IMR-90 (cell line): Measurements from ENCODE around the gene NARS2.

Experiments used
- BHLHE40 ChIP-seq: fragments of 150-350 bp; IDR thresholded peaks from 2 replicates; pipeline ENCODE4 v1.6.1; 2016; ENCODE audit warnings: mild to moderate bottlenecking, low read depth, low read length
- CTCF ChIP-seq: conservative IDR thresholded peaks from 2 replicates; pipeline ENCODE4 v1.5.1; 2012; ENCODE audit warnings: mild to moderate bottlenecking, low read depth, low read length, improper control_type of control experiment
- MAFK ChIP-seq: IDR thresholded peaks from 2 replicates; pipeline ENCODE4 v1.6.1; 2012; ENCODE audit warnings: low read depth, low read length, improper control_type of control experiment
- MXI1 ChIP-seq: IDR thresholded peaks from 2 replicates; pipeline ENCODE4 v1.6.1; 2012; ENCODE audit warnings: low read depth, mild to moderate bottlenecking, low read length, moderate library complexity, borderline replicate concordance
- POLR2A ChIP-seq: IDR thresholded peaks from 2 replicates; pipeline ENCODE4 v1.6.1; 2012; ENCODE audit warnings: mild to moderate bottlenecking, low read depth, low read length
- RAD21 ChIP-seq: IDR thresholded peaks from 2 replicates; pipeline ENCODE4 v1.6.1; 2012; ENCODE audit warnings: low read length, improper control_type of control experiment
- RCOR1 ChIP-seq: IDR thresholded peaks from 2 replicates; pipeline ENCODE4 v1.6.1; 2012; ENCODE audit warnings: mild to moderate bottlenecking, low read length, improper control_type of control experiment; ENCODE audit not compliant: insufficient replicate concordance
- SMC3 ChIP-seq: fragments of 150-350 bp; IDR thresholded peaks from 2 replicates; pipeline ENCODE4 v1.6.1; 2016; ENCODE audit warnings: low read depth, mild to moderate bottlenecking, antibody characterized with exemption, low read length, moderate library complexity
- TF ChIP-seq, protein P1 (sequence below): fragments of 150-350 bp; IDR thresholded peaks from 2 replicates; pipeline ENCODE4 v1.6.1; 2017; ENCODE audit warnings: mild to moderate bottlenecking, antibody characterized with exemption, low read length, low read depth
- TF ChIP-seq, protein P2 (sequence below): fragments of 150-350 bp; IDR thresholded peaks from 2 replicates; pipeline ENCODE4 v1.6.1; 2016; ENCODE audit warnings: low read depth, mild to moderate bottlenecking, low read length, moderate library complexity, borderline replicate concordance

GRCh38 chr11:78548911-78549590 lies 25.6 kb downstream of the NARS2 start:
- TF ChIP-seq POLR2A: no peak
- TF ChIP-seq CTCF: no peak
- TF ChIP-seq BHLHE40: no peak
- TF ChIP-seq RCOR1: no peak
- no peak for TF ChIP-seq SMC3
- no peak for TF ChIP-seq MAFK
- TF ChIP-seq, protein P1, sequence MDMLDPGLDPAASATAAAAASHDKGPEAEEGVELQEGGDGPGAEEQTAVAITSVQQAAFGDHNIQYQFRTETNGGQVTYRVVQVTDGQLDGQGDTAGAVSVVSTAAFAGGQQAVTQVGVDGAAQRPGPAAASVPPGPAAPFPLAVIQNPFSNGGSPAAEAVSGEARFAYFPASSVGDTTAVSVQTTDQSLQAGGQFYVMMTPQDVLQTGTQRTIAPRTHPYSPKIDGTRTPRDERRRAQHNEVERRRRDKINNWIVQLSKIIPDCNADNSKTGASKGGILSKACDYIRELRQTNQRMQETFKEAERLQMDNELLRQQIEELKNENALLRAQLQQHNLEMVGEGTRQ: no peak
- TF ChIP-seq, protein P2, sequence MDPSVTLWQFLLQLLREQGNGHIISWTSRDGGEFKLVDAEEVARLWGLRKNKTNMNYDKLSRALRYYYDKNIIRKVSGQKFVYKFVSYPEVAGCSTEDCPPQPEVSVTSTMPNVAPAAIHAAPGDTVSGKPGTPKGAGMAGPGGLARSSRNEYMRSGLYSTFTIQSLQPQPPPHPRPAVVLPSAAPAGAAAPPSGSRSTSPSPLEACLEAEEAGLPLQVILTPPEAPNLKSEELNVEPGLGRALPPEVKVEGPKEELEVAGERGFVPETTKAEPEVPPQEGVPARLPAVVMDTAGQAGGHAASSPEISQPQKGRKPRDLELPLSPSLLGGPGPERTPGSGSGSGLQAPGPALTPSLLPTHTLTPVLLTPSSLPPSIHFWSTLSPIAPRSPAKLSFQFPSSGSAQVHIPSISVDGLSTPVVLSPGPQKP: no peak
- no peak for TF ChIP-seq RAD21
- TF ChIP-seq MXI1: no peak
